ENCODE results near the gene FSHR.

Gene FSHR

GRCh38 chr2:49111456-49111855 is 42.9 kb downstream of the FSHR start:
- in situ Hi-C loops (cut with HindIII; ENCODE audit: low sequenced_read_pairs) = no loop called here

GRCh38 chr2:49111006-49111405 is 43.3 kb downstream of the FSHR start:
- in situ Hi-C loops (cut with HindIII; ENCODE audit: low sequenced_read_pairs) = no loop called here

- in situ Hi-C loops (cut with HindIII; ENCODE audit: low sequenced_read_pairs) = no loop called here
These were observed 43.7 kb downstream of the FSHR start for GRCh38 chr2:49110571-49110970.

GRCh38 chr2:49108851-49109250 is 45.5 kb downstream of the FSHR start:
- in situ Hi-C loops (cut with HindIII; ENCODE audit: low sequenced_read_pairs) = no loop called here

GRCh38 chr2:49108436-49108835 is 45.9 kb downstream of the FSHR start:
- in situ Hi-C loops (cut with HindIII; ENCODE audit: low sequenced_read_pairs) = no loop called here

GRCh38 chr2:49105506-49105905 is 48.8 kb downstream of the FSHR start:
- in situ Hi-C loops (cut with HindIII; ENCODE audit: low sequenced_read_pairs) = no loop called here

- in situ Hi-C loops (cut with HindIII; ENCODE audit: low sequenced_read_pairs) = no loop called here
These were observed 52.2 kb downstream of the FSHR start for GRCh38 chr2:49102146-49102545.

GRCh38 chr2:49080681-49081080 is 73.6 kb downstream of the FSHR start:
- in situ Hi-C loops (cut with HindIII; ENCODE audit: low sequenced_read_pairs) = no loop called here

- in situ Hi-C loops (cut with HindIII; ENCODE audit: low sequenced_read_pairs) = no loop called here
These were observed 83.6 kb downstream of the FSHR start for GRCh38 chr2:49070716-49071115.

- in situ Hi-C loops (cut with HindIII; ENCODE audit: low sequenced_read_pairs) = no loop called here
These were observed 84.5 kb downstream of the FSHR start for GRCh38 chr2:49069829-49070228.

GRCh38 chr2:49068613-49069012 is 85.7 kb downstream of the FSHR start:
- in situ Hi-C loops (cut with HindIII; ENCODE audit: low sequenced_read_pairs) = no loop called here

- in situ Hi-C loops (cut with HindIII; ENCODE audit: low sequenced_read_pairs) = no loop called here
These were observed 86.3 kb downstream of the FSHR start for GRCh38 chr2:49067971-49068370.

- in situ Hi-C loops (cut with HindIII; ENCODE audit: low sequenced_read_pairs) = no loop called here
These were observed 101.2 kb downstream of the FSHR start for GRCh38 chr2:49053156-49053555.

GRCh38 chr2:49050265-49050664 is 104.0 kb downstream of the FSHR start:
- in situ Hi-C loops (cut with HindIII; ENCODE audit: low sequenced_read_pairs) = no loop called here

- in situ Hi-C loops (cut with HindIII; ENCODE audit: low sequenced_read_pairs) = no loop called here
These were observed 105.2 kb downstream of the FSHR start for GRCh38 chr2:49049161-49049560.

GRCh38 chr2:49045083-49045482 is 109.2 kb downstream of the FSHR start:
- in situ Hi-C loops (cut with HindIII; ENCODE audit: low sequenced_read_pairs) = no loop called here

- in situ Hi-C loops (cut with HindIII; ENCODE audit: low sequenced_read_pairs) = no loop called here
These were observed 109.8 kb downstream of the FSHR start for GRCh38 chr2:49044350-49045079.

- in situ Hi-C loops (cut with HindIII; ENCODE audit: low sequenced_read_pairs) = no loop called here
These were observed 110.8 kb downstream of the FSHR start for GRCh38 chr2:49043405-49043982.

- in situ Hi-C loops (cut with HindIII; ENCODE audit: low sequenced_read_pairs) = no loop called here
These were observed 111.8 kb downstream of the FSHR start for GRCh38 chr2:49042488-49042887.

GRCh38 chr2:49041061-49041460 is 113.3 kb downstream of the FSHR start:
- in situ Hi-C loops (cut with HindIII; ENCODE audit: low sequenced_read_pairs) = no loop called here

- in situ Hi-C loops (cut with HindIII; ENCODE audit: low sequenced_read_pairs) = no loop called here
These were observed 117.1 kb downstream of the FSHR start for GRCh38 chr2:49037197-49037596.

- in situ Hi-C loops (cut with HindIII; ENCODE audit: low sequenced_read_pairs) = no loop called here
These were observed 118.8 kb downstream of the FSHR start for GRCh38 chr2:49035481-49035880.

Data from DLD1 (cell line).